Neural crest cell (in vitro differentiated cells): ENCODE data around the gene KREMEN1. TPM values are rescaled to one million over a fixed set of nuclear protein-coding genes. Genes with fewer than 3 reads are reported as not detected.
"Not testable (repeated sequence)": the region's sequence is repeated elsewhere in the genome, so short reads cannot be mapped to it uniquely, and the experiment has no call there.

ENCODE experiments used
- DNase-seq: peaks from one replicate; pipeline ENCODE4 v3.0.0; 2021; ENCODE audit warnings: low read depth, mixed read lengths, low spot score
- H3K27ac Mint-ChIP-seq: one replicate; pipeline ENCODE4 v1.8.0; 2021; ENCODE audit warnings: mild to moderate bottlenecking, mixed read lengths; ENCODE audit not compliant: unreplicated experiment
- H3K27me3 Mint-ChIP-seq: 2 replicates; pipeline ENCODE4 v1.8.0; 2021; ENCODE audit warnings: low read depth, mild to moderate bottlenecking, mixed read lengths
- H3K36me3 Mint-ChIP-seq: 2 replicates; pipeline ENCODE4 v1.8.0; 2021; ENCODE audit warnings: low read depth, mild to moderate bottlenecking, mixed read lengths
- H3K4me1 Mint-ChIP-seq: 2 replicates; pipeline ENCODE4 v1.8.0; 2021; ENCODE audit warnings: mixed read lengths
- H3K4me3 Mint-ChIP-seq: one replicate; pipeline ENCODE4 v1.8.0; 2021; ENCODE audit warnings: mild to moderate bottlenecking, mixed read lengths
- H3K9me3 Mint-ChIP-seq: 2 replicates; pipeline ENCODE4 v1.8.0; 2021; ENCODE audit warnings: mixed read lengths
- total RNA-seq: library from RNA; stranded (reverse); gene quantifications from 2 replicates; pipeline ENCODE4 v1.2.1, GENCODE V29; 2021
- TF ChIP-seq, protein P1 (sequence below): fragments of 200-600 bp; sonication (generic); conservative IDR thresholded peaks from 2 replicates; pipeline ENCODE4 v1.5.0; 2021; ENCODE audit warnings: antibody characterized with exemption, mild to moderate bottlenecking

The KREMEN1 gene
- total RNA-seq, 1 donor from 2014 or later, result 3.9 TPM

DNA sequence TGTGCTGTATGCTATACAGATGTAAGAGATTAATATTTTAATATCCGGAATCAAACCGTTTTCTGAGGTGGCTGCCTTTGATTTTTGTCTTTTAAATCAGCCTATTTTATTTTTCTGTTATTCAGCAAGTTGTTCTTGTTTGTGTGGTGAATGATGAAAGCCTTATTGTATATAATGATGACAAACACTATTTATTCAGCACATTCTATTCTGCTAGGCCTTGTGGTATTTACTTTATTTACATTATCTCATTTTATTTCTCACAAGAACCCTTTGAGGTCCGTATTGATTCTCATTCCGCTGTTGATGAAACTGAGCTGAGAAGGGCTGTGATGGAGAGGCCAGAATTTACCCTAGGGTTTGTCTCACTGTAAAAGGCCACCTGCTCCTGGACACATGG lies 40.5 kb downstream of the KREMEN1 start:
- TF ChIP-seq, protein P1, sequence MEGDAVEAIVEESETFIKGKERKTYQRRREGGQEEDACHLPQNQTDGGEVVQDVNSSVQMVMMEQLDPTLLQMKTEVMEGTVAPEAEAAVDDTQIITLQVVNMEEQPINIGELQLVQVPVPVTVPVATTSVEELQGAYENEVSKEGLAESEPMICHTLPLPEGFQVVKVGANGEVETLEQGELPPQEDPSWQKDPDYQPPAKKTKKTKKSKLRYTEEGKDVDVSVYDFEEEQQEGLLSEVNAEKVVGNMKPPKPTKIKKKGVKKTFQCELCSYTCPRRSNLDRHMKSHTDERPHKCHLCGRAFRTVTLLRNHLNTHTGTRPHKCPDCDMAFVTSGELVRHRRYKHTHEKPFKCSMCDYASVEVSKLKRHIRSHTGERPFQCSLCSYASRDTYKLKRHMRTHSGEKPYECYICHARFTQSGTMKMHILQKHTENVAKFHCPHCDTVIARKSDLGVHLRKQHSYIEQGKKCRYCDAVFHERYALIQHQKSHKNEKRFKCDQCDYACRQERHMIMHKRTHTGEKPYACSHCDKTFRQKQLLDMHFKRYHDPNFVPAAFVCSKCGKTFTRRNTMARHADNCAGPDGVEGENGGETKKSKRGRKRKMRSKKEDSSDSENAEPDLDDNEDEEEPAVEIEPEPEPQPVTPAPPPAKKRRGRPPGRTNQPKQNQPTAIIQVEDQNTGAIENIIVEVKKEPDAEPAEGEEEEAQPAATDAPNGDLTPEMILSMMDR, result no peak
- no peak overlapping the region for H3K27ac Mint-ChIP-seq
- no peaks in the 10 kb centered on the region for H3K36me3 Mint-ChIP-seq
- no peak for DNase-seq
- peaks cover 28% of the 10 kb centered on the region for H3K4me1 Mint-ChIP-seq
- no peaks in the 10 kb centered on the region for H3K27me3 Mint-ChIP-seq
- peaks cover 8% of the 10 kb centered on the region for H3K9me3 Mint-ChIP-seq
- no peak overlapping the region for H3K4me3 Mint-ChIP-seq

DNA sequence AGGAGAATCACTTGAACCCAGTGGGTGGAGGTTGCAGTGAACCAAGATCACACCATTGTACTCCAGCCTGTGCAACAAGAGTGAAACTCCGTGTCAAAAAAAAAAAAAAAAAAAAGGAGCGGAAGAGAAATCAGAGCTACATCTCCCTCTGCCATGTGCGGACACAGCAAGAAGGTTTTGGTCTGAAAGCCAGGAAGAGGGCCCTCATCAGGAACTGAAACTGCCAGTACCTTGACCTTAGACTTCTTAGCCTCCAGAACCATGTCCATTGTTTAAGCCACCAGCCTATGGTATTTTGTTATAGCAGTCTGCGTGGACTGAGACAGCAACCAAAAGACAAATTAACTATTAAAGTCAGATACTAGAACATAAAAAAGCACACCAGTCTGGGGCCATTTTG lies 41.6 kb downstream of the KREMEN1 start:
- peaks cover 25% of the 10 kb centered on the region for H3K4me1 Mint-ChIP-seq
- H3K27me3 Mint-ChIP-seq, result no peaks in the 10 kb centered on the region
- H3K9me3 Mint-ChIP-seq, result peaks cover 8% of the 10 kb centered on the region
- H3K4me3 Mint-ChIP-seq, result no peak overlapping the region
- TF ChIP-seq, protein P1, result no peak
- DNase-seq, result no peak
- H3K36me3 Mint-ChIP-seq, result no peaks in the 10 kb centered on the region
- no peak overlapping the region for H3K27ac Mint-ChIP-seq

DNA sequence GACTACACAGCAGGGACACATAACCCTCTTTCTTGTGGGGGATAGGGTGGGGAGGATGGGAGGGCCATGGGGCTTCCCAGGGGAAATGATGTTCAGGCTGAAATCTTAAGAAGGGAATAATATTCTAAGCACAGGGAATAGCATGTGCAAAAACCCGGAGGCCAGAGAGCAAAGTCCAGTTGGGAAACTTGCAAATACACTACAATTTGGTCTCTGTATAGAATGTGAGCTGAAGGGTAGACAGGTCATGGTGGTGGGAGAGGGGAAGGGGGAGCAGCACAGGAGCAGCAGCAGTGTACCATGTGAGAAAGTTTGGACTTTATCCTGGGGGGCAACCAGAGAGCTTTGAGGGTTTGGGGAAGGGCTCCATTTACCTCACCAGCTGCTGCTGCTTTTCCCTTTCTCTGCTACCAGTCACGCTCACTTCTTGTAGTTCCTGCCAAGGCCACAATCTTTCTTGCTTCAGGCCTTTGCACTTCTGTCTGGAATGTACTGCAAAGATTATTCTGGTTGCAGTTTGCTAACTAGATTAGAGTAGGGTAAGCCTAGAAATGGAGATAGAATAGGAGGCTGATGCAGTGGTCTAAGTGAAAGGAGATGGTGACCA lies 43.0 kb downstream of the KREMEN1 start:
- no peak overlapping the region for H3K4me3 Mint-ChIP-seq
- peaks cover 13% of the 10 kb centered on the region for H3K4me1 Mint-ChIP-seq
- peaks cover 3% of the 10 kb centered on the region for H3K36me3 Mint-ChIP-seq
- DNase-seq, result no peak
- peaks cover 6% of the 10 kb centered on the region for H3K27me3 Mint-ChIP-seq
- peaks cover 10% of the 10 kb centered on the region for H3K9me3 Mint-ChIP-seq
- TF ChIP-seq, protein P1, result no peak
- H3K27ac Mint-ChIP-seq, result no peak overlapping the region

DNA sequence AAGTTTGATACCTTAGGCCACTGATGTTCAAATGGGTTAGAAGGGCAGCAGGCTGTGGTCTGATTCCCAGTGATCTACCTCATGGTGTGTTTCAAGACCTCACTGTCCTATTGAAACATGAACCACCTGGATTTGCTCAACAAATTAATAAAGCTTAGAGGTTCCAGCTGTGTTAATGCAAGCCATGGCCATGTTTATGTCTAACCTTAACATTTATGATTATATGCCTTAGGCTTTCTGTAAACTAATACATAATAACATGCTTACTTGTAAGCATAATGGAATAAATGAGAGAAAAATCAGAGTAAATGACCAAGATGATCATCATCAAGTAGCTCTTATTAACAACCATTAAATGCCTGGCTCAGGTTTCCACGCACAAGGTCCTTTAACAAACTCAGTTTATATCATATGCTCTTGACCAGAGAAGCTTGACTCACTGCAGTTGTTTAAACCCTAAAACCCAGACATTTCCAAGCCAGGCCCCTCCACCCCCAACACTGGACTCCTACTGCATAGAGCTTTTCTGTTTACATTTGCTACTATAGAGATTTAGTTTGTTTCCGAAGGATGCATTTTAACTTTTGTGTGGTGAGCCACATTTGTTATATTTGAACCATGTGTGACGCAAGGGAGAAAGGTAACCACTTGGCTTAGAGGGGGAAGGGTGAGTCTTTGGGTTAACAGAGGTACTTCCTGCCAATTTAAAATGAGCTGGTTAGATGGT lies 43.7 kb downstream of the KREMEN1 start:
- TF ChIP-seq, protein P1, result no peak
- Mint-ChIP-seq H3K27me3 (peaks cover 6% of the 10 kb centered on the region), H3K4me3 (no peak overlapping the region), H3K27ac (no peak overlapping the region), H3K4me1 (peaks cover 13% of the 10 kb centered on the region), H3K9me3 (peaks cover 9% of the 10 kb centered on the region), H3K36me3 (peaks cover 3% of the 10 kb centered on the region)
- DNase-seq, result no peak

DNA sequence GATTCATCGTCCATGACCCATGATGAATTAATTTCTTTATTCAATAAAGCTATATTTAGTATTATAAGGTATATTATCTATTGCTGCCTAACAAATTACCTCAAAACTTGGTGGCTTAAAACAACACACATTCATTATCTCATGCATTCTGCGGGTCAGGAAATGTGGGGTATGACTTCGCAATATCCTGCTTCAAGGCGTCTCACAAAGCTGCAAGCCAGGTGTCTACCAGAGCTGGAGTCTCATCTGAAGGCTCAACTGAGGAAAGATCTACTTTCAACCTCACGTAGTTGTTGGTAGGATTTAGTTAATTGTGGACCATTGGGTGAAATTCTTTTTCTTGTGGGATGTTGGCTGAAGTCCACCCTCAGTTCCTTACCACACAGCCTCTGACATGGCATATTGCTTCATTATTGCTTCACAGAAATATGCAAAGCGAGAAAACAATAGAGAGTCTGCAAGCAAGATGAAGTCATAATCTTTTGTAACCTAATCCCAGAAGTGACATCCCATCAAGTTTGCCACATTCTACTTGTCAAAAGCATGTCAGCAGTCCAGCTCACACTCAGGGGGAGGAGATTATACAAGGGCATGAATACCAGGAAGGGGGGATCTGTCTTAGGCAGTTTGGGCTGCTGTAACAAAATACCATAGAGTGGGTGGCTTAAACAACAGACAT lies 45.1 kb downstream of the KREMEN1 start:
- Mint-ChIP-seq H3K36me3 (peaks cover 3% of the 10 kb centered on the region), H3K27ac (no peak overlapping the region), H3K4me3 (no peak overlapping the region), H3K9me3 (peaks cover 9% of the 10 kb centered on the region), H3K4me1 (peaks cover 13% of the 10 kb centered on the region), H3K27me3 (peaks cover 6% of the 10 kb centered on the region)
- DNase-seq, result no peak
- TF ChIP-seq, protein P1, result no peak

DNA sequence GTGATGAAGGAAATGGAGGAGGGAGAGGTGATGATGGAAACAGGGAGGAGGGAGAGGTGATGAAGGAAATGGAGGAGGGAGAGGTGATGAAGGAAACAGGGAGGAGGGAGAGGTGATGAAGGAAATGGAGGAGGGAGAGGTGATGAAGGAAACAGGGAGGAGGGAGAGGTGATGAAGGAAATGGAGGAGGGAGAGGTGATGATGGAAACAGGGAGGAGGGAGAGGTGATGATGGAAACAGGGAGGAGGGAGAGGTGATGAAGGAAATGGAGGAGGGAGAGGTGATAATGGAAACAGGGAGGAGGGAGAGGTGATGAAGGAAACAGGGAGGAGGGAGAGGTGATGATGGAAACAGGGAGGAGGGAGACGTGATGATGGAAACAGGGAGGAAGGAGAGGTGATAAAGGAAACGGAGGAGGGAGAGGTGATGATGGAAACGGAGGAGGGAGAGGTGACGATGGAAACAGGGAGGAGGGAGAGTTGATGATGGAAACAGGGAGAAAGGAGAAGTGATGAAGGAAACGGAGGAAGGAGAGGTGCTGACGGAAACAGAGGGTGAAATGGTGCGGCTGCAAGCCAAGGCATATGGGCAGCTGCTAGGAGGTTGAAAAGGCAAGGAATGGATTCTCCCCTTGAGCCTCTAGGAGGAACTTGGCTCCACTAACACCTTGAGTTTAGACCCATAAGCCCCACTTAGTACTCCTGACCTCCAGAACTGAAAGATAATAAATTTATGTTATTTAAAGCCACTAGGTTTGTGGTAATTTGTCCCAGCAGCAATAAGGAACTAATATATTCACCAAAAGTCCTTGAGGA lies 47.5 kb downstream of the KREMEN1 start:
- H3K4me1 Mint-ChIP-seq, H3K36me3 Mint-ChIP-seq, H3K27me3 Mint-ChIP-seq, DNase-seq, H3K4me3 Mint-ChIP-seq, H3K27ac Mint-ChIP-seq, H3K9me3 Mint-ChIP-seq: not testable (repeated sequence)
